GM19099 (cell line): ENCODE results near the gene ARHGEF19.

Experiments
- POLR2A ChIP-seq: IDR thresholded peaks from 3 replicates; pipeline ENCODE4 v1.6.1; 2011; ENCODE audit warnings: low read depth; ENCODE audit not compliant: insufficient read length; ENCODE audit errors: extremely low read depth

ARHGEF19 gene

DNA sequence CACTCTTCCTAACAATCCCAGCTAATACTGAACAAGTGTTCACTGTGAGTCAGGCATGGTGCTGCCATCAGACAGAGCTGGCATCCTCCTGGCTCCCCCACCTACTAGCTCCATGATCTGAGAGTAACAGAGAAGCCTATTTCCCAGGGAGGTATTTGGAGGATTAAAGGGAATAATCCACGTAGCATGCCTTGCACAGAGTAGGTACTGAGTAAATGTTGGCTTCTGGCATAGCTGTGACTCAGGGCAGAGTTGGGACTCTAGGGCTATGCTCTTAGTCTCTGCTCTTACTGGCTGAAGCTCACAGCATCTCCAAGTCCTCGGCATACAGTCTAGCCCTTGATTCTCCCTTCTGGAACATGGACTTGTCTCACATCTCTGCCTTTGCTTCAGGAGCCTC lies 8.2 kb downstream of the ARHGEF19 start:
- TF ChIP-seq POLR2A, result no peak

DNA sequence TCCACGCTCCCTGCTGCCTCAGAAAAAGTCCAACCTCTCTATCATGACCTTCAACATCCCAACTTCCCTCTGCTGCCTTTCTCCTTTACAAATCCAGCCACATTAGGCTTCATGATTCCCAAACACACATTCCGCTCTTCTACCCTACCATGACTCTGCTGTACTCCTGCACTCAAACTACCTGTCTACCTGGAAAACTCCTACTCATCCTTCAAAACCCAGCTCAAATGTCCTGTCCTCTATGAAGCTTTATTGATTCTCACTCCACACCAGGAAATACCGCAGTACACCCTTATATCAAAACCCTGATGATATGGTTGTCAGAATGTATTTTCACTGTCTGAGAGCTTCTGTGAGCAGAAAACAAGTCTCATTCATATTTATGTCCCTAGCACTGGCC lies 8.9 kb downstream of the ARHGEF19 start:
- TF ChIP-seq POLR2A, result no peak

DNA sequence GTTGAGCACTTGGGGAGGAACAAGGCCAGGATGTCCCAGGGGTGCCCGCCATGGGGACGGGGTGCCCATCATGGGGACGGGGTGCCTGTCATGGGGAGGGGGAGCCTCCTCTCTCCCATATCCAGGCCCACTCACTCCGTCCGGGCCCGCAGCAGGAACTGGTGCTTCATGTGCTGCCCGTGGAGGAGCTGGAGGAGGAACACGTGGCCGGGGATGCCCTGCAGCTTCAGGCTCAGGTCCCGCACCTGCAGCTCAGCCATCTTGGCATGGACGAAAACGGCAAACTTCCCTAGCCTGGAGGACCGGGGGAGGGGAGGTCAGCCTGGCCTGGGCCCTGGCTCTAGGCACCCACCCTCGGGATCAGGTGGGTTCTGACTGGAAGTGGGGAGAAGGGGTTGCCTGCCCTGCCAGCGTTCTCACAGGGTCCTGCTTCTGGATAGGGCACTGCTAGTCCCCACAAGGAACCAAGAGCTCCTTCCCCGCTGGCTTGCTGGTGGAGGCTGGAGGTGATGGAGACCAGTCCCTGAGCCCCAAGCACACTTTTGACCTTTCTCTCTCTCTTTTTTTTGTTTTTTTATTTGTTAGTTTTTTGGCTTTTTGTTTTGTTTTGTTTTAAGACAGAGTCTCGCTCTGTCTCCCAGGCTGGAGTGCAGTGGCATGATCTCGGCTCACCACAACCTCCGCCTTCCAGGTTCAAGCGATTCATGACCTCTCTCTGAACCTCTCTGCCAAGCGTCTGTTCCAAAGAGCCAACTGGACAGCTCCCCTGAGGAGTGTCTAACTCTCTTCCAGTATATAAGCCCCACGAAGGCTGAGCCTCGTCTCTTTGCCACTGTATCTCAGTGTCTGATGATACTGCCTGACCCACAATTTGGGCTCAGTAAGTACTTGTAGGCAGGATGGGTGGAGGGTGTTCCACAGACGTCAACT lies 9.9 kb downstream of the ARHGEF19 start:
- no peak for TF ChIP-seq POLR2A

DNA sequence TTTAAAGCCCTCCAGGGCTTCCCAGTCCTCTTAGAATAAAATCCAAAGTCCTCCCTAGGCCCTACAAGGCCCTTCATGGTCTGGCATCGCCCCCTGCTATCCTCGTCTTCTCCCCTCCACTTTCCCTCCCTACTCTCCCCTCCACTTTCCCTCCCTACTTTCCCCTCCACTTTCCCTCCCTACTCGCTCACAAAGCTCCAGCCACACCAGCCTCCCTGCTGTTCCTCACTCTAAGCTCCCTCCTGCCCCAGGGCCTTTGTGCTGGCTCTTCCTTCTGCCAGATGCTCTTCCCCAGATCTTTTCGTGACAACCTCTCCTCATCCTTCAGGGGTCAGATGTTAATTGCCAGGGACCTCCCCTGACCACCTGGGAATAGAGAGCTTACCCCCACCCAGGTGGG lies 12.8 kb downstream of the ARHGEF19 start:
- no peak for TF ChIP-seq POLR2A

DNA sequence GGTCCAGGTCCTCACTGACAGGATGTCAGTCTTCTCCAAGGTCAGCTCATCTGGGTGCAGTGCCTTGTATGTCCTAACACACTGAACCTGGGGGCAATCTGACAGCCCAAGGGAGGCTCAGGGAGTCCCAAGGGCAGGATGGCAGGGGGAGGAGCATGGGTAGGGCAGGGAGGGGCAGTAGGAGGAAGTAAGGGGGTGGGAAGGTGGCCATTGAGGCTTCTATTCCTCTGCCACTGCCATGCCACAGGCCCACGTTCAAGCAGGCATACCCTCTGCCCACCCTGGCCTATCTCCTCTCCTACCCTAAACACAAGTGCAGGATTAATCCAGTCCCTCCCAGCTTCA lies 13.3 kb downstream of the ARHGEF19 start:
- no peak for TF ChIP-seq POLR2A

DNA sequence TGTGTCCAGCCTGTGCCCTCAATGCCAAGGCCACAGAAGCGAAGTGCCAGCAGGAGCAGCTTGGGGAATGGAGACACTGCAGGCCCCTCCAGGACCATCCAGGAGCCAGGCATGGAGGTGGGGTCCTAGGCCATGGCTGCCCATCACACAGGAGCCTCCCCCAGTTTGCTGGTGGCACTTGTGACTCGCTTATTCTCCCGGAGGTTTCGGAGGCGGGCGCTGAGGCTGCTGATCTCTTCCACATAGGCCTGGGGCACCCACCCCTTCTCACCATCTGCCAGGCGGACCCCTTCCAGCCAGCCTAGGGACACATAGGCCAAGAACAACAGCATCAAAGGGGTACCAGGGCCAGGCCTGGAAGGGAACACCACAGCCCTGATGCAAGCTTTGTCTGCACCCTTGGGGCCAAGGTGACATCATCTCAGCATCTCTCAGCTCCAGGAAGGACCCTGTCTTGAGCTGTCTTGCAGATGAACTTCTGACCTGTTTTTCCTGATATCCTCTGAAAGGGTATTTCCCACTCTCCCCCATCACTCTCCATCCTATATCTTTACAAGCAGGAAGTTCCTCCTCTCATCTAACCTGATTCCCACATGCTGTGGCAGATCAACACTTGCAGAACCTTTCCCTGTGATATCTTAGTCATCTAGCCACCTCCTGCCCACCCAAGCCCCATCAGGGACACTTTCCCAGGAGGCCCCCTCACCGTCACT lies 13.9 kb downstream of the ARHGEF19 start:
- TF ChIP-seq POLR2A, result no peak

DNA sequence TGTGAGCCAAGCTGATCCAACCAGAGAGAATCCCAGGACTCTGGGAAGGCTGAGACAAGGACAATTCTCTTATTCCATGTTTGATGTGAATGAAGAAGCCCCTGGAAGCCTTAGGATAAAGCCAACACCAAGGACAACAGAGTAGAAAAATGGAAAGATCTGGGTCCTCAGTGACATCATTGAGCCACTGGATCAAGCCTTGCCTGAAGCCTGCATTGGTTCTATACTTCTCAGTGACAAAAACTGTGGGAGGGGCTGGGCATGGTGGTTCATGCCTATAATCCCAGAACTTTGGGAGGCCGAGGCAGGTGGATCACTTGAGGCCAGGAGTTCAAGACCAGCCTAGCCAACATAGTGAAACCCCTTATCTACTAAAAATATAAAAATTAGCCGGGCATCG lies 15.6 kb downstream of the ARHGEF19 start:
- no peak for TF ChIP-seq POLR2A

DNA sequence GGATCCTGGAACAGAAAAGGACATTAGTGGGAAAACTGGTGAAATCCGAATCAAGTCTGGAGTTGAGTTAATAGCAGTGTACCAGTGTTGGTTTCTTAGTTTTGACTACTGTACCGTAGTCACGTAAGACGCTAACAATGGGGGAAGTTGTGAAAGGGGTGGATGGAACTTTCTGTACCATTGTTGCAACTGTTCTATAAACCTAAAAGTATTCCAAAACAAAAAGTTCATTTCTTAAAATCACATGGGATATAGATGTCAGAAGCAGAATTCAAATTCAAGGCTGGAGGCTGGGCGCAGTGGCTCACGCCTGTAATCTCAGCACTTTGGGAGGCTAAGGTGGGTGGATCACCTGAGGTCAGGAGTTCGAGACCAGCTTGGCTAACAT lies 16.9 kb downstream of the ARHGEF19 start:
- no peak for TF ChIP-seq POLR2A

DNA sequence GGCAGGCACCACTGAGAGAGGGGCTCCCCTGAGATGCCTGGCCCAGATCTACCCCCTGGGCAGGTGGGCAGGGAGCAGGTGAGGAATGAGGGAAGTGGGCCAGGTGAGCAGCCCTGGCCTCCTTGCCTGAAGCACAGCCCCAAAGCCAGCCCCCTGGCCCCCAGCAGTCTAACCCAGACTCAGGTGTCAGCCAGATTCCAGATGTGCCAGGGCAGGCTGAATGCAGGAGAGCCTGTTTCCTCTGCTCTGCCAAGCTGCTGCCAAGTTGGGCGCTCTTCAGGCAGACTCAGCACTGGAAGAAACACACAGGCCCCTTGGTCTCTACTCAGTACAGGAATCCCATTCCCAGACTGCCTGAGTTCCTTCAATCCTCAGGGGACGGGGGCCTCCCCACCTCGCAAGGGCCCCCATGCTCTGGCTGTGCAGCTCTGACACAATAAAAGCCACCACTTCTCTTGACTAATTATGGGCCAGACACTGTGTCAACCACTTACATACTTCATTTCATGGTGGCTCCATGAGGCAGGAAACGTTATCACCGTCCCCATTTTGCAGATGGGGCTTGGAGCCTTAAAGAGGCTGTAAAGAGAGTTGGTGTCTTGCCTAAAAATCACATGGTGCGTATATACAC lies 20.4 kb downstream of the ARHGEF19 start:
- no peak for TF ChIP-seq POLR2A

DNA sequence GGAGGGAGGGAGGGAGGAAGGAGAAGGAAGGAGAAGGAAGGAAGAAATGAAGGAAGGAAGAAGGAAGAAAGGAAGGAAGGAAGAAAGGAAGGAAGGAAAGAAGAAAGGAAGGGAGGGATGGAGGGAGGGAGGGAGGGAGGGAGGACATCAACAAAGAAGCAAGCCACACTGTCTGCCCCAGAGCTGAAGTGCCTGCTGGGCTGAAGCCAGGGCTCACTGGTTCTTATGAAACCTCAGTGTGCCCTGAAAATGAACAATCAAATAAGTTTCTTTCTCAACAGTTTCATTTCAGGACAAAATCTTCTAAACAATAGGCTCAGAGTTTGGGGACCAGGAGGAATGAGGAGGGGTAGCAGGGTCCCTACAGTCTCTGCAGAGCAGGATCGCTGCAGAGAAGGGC lies 21.1 kb downstream of the ARHGEF19 start:
- no peak for TF ChIP-seq POLR2A

DNA sequence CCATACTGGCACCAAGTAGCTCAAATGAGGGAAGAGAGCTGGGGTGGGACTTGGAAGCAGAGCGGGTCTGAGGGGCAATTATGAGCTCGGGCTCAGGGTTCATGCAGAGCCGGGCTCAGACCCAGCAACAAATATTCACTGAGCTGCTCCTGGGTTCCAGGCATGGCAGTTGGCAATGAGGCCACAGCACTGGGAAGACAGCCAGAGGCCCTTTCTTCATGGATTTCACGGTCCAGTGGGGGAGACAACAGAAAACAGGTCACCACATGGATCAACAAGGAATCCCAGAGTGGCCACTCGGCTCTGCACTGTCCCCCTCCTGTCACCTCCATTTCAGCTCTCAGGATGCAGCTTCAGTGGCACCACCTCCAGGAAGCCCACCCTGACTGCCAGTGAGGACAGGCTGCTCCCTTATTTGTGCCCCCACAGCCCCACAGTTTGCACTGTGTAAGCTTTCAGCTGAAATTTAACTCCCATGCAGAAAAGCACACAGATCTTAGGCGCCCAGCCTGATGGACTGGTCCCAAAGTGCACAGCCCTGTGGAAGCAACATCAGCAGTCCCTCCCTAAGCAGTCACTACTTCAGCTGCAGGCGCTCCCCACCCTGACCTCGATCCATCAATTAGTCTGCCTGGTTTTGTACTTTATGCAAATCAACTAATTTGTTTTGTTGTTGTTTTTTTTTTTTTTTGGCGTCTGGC lies 22.4 kb downstream of the ARHGEF19 start:
- no peak for TF ChIP-seq POLR2A

DNA sequence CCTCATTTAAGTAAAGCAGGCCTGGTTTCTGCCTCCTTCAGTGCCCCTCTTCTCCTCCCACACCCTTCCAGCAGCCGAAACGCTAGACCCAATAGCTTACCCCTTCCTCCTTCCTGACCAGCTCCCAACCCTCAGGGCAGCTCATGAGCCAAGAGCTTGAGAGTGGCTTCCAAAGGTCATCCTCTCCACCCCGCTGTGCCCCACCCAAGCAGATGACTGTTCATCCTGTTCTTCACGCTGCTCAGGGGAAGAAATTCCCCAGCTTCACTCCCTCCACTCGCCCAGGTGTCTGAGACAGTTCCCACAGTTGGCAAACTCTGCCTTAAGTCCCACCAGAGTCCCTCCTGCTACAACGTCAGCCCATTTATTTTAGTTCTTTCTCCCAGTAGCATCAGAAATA lies 23.4 kb downstream of the ARHGEF19 start:
- TF ChIP-seq POLR2A, result no peak

DNA sequence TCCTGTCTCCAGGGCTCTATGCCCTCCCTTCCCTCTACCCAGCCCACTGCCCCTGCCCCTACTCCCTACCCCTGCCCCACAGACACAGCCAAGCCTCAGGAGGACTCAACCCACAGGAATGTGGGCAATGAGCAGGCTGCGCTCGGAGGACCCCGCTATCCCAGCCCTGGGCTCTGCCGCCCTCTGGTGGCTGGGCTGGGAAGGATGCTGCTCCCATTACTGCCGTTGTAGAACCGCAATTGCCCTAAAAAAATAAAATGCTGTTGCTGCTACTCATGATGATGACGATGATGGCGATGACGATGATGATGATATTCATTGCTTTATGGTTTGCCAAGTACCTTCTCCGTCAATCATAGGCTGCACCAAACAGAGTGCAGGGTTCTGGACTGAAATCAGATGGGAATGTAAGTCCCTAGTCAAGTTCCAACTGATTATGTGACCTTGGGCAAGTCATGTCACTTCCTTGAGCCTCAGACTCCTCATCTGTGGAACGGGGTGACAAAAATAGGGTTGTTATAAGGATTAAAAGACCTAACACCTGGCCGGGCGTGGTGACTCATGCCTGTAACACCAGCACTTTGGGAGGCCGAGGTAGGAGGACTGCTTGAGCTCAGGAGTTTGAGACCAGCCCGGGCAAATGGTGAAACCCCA lies 24.6 kb downstream of the ARHGEF19 start:
- TF ChIP-seq POLR2A, result no peak

DNA sequence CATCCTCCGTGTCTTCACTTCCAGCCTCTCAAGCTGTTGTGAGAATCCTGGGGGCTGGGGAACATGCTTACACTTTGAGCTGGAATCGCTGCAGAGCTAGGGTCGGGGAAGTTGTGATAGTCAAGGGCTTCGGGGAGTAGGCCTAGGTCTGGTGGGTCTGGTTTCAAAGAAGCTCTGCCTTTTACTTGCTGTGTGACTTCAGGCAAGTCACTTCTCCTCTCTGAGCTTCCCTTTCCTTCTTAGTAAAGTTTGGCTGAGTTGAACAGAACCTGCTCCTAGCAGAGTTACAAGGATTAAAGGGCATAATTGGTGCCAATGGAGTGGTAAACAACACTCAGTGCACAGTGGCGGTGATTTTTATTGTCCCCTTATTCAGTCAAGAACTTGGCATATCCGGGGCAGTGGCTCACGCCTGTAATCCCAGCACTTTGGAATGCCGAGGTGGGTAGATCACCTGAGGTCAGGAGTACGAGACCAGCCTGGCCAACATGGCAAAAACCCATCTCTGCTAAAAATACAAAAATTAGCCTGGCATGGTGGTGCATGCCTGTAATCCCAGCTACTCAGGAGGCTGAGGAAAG lies 25.7 kb downstream of the ARHGEF19 start:
- TF ChIP-seq POLR2A, result no peak

DNA sequence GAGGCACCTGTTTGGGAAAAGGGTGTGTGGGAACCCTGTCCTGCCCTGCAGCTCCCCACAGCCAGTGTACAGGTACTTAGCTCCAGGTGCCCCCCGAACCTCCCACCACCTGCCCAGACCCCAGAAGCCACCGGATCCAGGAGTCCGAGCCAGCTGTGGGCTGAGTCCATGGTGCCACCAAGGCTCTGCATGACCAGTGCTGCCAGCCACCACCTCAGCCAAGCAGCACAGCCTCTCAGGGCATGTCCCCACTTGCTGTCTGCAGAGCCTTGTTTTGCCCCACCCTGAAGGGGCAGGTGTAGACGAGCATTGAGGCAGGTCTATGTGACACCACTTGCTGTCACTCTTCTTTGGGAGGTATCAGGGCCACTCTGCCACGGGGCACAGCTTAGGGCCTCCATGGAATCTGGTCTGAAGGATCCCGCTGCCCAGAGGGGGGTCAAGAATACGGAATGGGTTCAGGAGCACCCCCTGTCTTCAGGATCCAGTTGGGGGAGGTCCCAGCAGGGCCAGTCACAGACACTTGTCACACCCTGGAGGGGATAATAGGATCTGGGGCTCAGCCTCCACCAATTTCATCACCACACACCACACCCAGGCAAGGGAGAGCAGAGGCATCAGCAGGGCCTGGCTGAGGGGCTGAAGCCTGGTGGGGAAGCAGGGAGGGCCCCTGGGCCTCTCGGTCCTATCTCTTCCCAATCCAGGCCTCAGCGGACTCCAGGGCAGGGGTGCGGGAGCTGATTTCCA lies 27.7 kb downstream of the ARHGEF19 start:
- TF ChIP-seq POLR2A, result no peak
